Left lung (tissue), 10 donors: Measurements from ENCODE around the gene NTM. TPM values are rescaled to one million over a fixed set of nuclear protein-coding genes. Genes with fewer than 3 reads are reported as not detected.

Experiments
- ATAC-seq: fragments of 200-7000 bp; cut with Tn5 transposase; one replicate; pipeline ENCODE4 v1.9.1; 2020; ENCODE audit warnings: moderate library complexity
- DNase-seq, 4 donors: peaks; one replicate each; pipeline ENCODE4 v3.0.0-alpha.2; 2013 to 2020
- H3K27ac ChIP-seq, 2 donors: fragments of 200-600 bp; sonication (generic) in 1 of 2; one replicate each; pipeline versions ENCODE4 v1.5.0 to v1.8.0; 2020 to 2021
- H3K27me3 ChIP-seq, 2 donors: fragments of 200-600 bp; sonication (generic) in 1 of 2; one replicate each; pipeline versions ENCODE4 v1.5.0 to v1.8.0; 2020 to 2021
- H3K36me3 ChIP-seq, 2 donors: fragments of 200-600 bp; sonication (generic) in 1 of 2; one replicate each; pipeline versions ENCODE4 v1.5.0 to v1.8.0; 2020 to 2021
- H3K4me1 ChIP-seq, 2 donors: fragments of 200-600 bp; one replicate each; pipeline ENCODE4 v1.8.0; 2021
- H3K4me3 ChIP-seq, 2 donors: fragments of 200-600 bp; sonication (generic) in 1 of 2; one replicate each; pipeline versions ENCODE4 v1.5.0 to v1.8.0; 2020 to 2021; ENCODE audit warnings: mild to moderate bottlenecking in 1 of 2
- H3K9me3 ChIP-seq, 2 donors: fragments of 200-600 bp; sonication (generic) in 1 of 2; one replicate each; pipeline versions ENCODE4 v1.5.0 to v1.8.0; 2020 to 2021
- CTCF ChIP-seq, 2 donors: fragments of 200-600 bp; sonication (generic) in 1 of 2; IDR thresholded peaks; one replicate each; pipeline versions ENCODE4 v1.5.0 to v1.8.0; 2021; ENCODE audit warnings: antibody characterized with exemption in 2 of 2
- intact Hi-C, 2 donors: fragments of 100-400 bp; cut with DNase I; formaldehyde crosslinking; loops; one replicate each; pipeline versions ENCODE4 v1.11.2 to v1.14.2; 2022
- polyA plus RNA-seq, 6 donors: library from polyadenylated mRNA; unstranded; fragments of 120-200 nt; gene quantifications; one replicate each; pipeline ENCODE4 v1.2.1, GENCODE V29; 2013; ENCODE audit not compliant: insufficient read length in 6 of 6
- total RNA-seq, 2 donors: library from RNA; stranded (reverse); fragmentation: NEBNext Ultra II Directional; extraction: Animal tissue kit (Norgen Biotek cat#: 25700); gene quantifications; one replicate each; pipeline ENCODE4 v1.2.1, GENCODE V29; 2021
- donor health status: DM: no; HTN: yes; CAD: no.
- donor health status: DM: no; HTN: no; CAD: no.

NTM gene
- total and polyA plus RNA-seq, 8 donors = 9.5 to 31.0 (median 21.1) TPM

- no peaks in the 10 kb centered on the region for H3K36me3 ChIP-seq
- no peak for TF ChIP-seq CTCF (IDR thresholded peaks at IDR 0.05)
- H3K27ac ChIP-seq = no peak overlapping the region
- H3K4me1 ChIP-seq = no peaks in the 10 kb centered on the region
- no peaks in the 10 kb centered on the region for H3K9me3 ChIP-seq
- intact Hi-C loops = no loop called here
- H3K27me3 ChIP-seq = peaks cover 0 to 15% of the 10 kb centered on the region in 2 donors
- ATAC-seq (peak; percentile 59), DNase-seq (no peak)
- H3K4me3 ChIP-seq = no peak overlapping the region
These were observed 238.9 kb downstream of the NTM start for GRCh38 chr11:131609337-131609736.

- Histone ChIP-seq H3K4me3 (no peak overlapping the region), H3K36me3 (no peaks in the 10 kb centered on the region), H3K4me1 (no peaks in the 10 kb centered on the region), H3K27ac (no peak overlapping the region), H3K27me3 (peaks cover 0 to 15% of the 10 kb centered on the region in 2 donors), H3K9me3 (no peaks in the 10 kb centered on the region)
- no peak for TF ChIP-seq CTCF (IDR thresholded peaks at IDR 0.05)
- no peak for ATAC-seq
- intact Hi-C loops = no loop called here
- DNase-seq = no peak
These were observed 239.5 kb downstream of the NTM start for GRCh38 chr11:131609921-131610320.

GRCh38 chr11:131611322-131611721 lies 240.9 kb downstream of the NTM start:
- H3K36me3 ChIP-seq = no peaks in the 10 kb centered on the region
- DNase-seq (no peak), ATAC-seq (no peak)
- H3K27me3 ChIP-seq = peaks cover 0 to 15% of the 10 kb centered on the region in 2 donors
- H3K4me1 ChIP-seq = no peaks in the 10 kb centered on the region
- TF ChIP-seq CTCF (IDR thresholded peaks at IDR 0.05) = no peak
- no peak overlapping the region for H3K27ac ChIP-seq
- H3K4me3 ChIP-seq = no peak overlapping the region
- intact Hi-C loops = no loop called here
- no peaks in the 10 kb centered on the region for H3K9me3 ChIP-seq

GRCh38 chr11:131612533-131612932 lies 242.1 kb downstream of the NTM start:
- Histone ChIP-seq H3K4me1 (no peaks in the 10 kb centered on the region), H3K9me3 (no peaks in the 10 kb centered on the region), H3K4me3 (no peak overlapping the region), H3K27me3 (peaks cover 0 to 15% of the 10 kb centered on the region in 2 donors), H3K27ac (no peak overlapping the region), H3K36me3 (no peaks in the 10 kb centered on the region)
- intact Hi-C loops = no loop called here
- no peak for DNase-seq
- no peak for TF ChIP-seq CTCF (IDR thresholded peaks at IDR 0.05)
- no peak for ATAC-seq

- H3K36me3 ChIP-seq = no peaks in the 10 kb centered on the region
- intact Hi-C loops = no loop called here
- H3K27me3 ChIP-seq = peaks cover 0 to 15% of the 10 kb centered on the region in 2 donors
- TF ChIP-seq CTCF (IDR thresholded peaks at IDR 0.05) = no peak
- DNase-seq (no peak), ATAC-seq (no peak)
- H3K27ac ChIP-seq = no peak overlapping the region
- no peaks in the 10 kb centered on the region for H3K9me3 ChIP-seq
- H3K4me3 ChIP-seq = no peak overlapping the region
- no peaks in the 10 kb centered on the region for H3K4me1 ChIP-seq
These were observed 244.2 kb downstream of the NTM start for GRCh38 chr11:131614631-131615030.
